ENCODE data around the gene KCNA5. TPM values are rescaled to one million over a fixed set of nuclear protein-coding genes. Genes with fewer than 3 reads are reported as not detected.

KCNA5 gene
- total and polyA plus RNA-seq, 2 experiments from 2014 or later = 0.31 to 0.44 TPM

DNA sequence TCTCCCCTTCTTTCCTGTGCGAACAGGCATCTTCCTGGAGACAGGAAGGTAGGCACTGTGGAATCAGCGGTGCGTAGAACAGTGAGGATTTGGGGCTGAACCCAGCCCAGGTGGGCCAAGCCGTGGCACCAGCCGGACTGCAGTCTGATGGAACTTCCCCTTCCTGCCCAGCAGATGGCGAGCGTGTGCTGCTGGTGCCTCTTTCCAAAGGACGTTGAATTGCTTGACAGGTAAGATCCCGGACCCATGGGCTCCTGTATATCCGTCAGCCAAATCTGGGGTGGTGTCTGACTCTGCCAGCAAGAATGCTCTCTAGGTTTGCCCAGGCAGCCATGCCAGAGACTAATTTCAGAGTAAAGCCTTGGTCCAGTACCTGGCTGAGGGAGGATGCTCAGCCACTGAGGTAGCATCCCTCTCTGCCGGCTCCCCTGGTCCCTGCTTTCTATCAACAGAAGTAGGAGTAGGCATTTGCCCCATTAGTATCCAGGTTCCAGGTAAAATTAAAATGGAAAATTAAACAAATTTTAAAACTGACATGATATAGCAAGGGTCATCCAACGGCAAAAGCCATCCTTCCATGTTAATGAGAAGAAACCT is 21.1 kb upstream of the KCNA5 start:
- Histone ChIP-seq H3K79me2 (replicated peaks; ENCODE audit: insufficient read depth) (no peaks in the 10 kb centered on the region), H3K4me3 (no peak overlapping the region), H3K9me2 (ENCODE audit: insufficient read depth) (no peaks in the 10 kb centered on the region), H3K4me2 (no peak overlapping the region), H3K4me1 (ENCODE audit: insufficient read depth) (peaks cover 12% of the 10 kb centered on the region; the same call in 1 of the 2 replicates), H4K20me1 (replicated peaks; ENCODE audit: insufficient read depth) (no peaks in the 10 kb centered on the region), H3K27me3 (ENCODE audit: insufficient read depth) (no peaks in the 10 kb centered on the region), H2AFZ (peak overlapping the region; percentile 70; the same call in 1 of the 2 replicates), H3K36me3 (ENCODE audit: insufficient read depth) (no peaks in the 10 kb centered on the region), H3K27ac (ENCODE audit: low read depth) (no peak overlapping the region), H3F3A (replicated peaks; ENCODE audit: low read depth) (no peaks in the 10 kb centered on the region)
- peaks cover 17% of the 10 kb centered on the region for H3K4me1 Mint-ChIP-seq
- H3K36me3 Mint-ChIP-seq (ENCODE audit: low read depth) = no peaks in the 10 kb centered on the region
- peaks cover 11% of the 10 kb centered on the region for H3K27me3 Mint-ChIP-seq (ENCODE audit: insufficient read depth, low read depth, poor library complexity)
- H3K9me3 Mint-ChIP-seq = no peaks in the 10 kb centered on the region
- ATAC-seq (peak; percentile 94), DNase-seq (ENCODE audit: low spot score) (peak; percentile 80)
- H3K4me3 Mint-ChIP-seq = no peak overlapping the region
- no peak overlapping the region for H3K27ac Mint-ChIP-seq
- TF ChIP-seq JUNB (IDR thresholded peaks at IDR 0.05; ENCODE audit: unreplicated experiment) (no peak), NANOG (IDR thresholded peaks at IDR 0.05; ENCODE audit: borderline replicate concordance) (no peak), EZH2 (IDR thresholded peaks at IDR 0.05; ENCODE audit: low read depth, unreplicated experiment) (no peak), POLR2AphosphoS5 (IDR thresholded peaks at IDR 0.05; ENCODE audit: low read depth) (no peak)
- TF ChIP-seq, protein P1, sequence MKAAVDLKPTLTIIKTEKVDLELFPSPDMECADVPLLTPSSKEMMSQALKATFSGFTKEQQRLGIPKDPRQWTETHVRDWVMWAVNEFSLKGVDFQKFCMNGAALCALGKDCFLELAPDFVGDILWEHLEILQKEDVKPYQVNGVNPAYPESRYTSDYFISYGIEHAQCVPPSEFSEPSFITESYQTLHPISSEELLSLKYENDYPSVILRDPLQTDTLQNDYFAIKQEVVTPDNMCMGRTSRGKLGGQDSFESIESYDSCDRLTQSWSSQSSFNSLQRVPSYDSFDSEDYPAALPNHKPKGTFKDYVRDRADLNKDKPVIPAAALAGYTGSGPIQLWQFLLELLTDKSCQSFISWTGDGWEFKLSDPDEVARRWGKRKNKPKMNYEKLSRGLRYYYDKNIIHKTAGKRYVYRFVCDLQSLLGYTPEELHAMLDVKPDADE (IDR thresholded peaks at IDR 0.05) = no peak
- TF ChIP-seq, protein P2, sequence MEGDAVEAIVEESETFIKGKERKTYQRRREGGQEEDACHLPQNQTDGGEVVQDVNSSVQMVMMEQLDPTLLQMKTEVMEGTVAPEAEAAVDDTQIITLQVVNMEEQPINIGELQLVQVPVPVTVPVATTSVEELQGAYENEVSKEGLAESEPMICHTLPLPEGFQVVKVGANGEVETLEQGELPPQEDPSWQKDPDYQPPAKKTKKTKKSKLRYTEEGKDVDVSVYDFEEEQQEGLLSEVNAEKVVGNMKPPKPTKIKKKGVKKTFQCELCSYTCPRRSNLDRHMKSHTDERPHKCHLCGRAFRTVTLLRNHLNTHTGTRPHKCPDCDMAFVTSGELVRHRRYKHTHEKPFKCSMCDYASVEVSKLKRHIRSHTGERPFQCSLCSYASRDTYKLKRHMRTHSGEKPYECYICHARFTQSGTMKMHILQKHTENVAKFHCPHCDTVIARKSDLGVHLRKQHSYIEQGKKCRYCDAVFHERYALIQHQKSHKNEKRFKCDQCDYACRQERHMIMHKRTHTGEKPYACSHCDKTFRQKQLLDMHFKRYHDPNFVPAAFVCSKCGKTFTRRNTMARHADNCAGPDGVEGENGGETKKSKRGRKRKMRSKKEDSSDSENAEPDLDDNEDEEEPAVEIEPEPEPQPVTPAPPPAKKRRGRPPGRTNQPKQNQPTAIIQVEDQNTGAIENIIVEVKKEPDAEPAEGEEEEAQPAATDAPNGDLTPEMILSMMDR (conservative IDR thresholded peaks at IDR 0.05; ENCODE audit: low read depth in 2 of 2) = peak; percentile 79 to 98

DNA sequence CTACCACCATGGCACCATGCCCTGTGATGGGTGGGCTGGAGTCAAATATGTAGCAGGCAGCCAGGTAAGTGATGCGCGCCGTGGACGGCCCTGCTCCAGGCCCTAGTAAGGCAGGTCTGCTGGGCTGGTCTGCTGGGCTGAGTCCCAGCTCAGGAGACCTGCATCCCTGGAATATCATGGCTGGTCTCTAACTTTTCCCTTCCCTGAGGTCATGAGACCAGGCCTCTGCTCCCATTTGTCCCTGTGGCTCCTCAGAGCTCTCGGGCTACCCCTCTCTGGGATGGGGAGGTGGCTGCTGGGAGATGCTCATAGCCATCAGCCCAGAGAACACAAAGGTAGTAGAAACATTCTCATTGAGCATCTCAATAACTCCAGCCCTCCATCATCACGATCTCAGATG is 19.8 kb upstream of the KCNA5 start:
- Histone ChIP-seq H3K4me3 (no peak overlapping the region), H3K27me3 (ENCODE audit: insufficient read depth) (no peaks in the 10 kb centered on the region), H4K20me1 (replicated peaks; ENCODE audit: insufficient read depth) (no peaks in the 10 kb centered on the region), H3K9me2 (ENCODE audit: insufficient read depth) (no peaks in the 10 kb centered on the region), H3K36me3 (ENCODE audit: insufficient read depth) (no peaks in the 10 kb centered on the region), H3K27ac (ENCODE audit: low read depth) (no peak overlapping the region), H3K4me1 (ENCODE audit: insufficient read depth) (peaks cover 20% of the 10 kb centered on the region; the same call in 1 of the 2 replicates), H3K4me2 (no peak overlapping the region), H3F3A (replicated peaks; ENCODE audit: low read depth) (no peaks in the 10 kb centered on the region), H2AFZ (no peak overlapping the region), H3K79me2 (replicated peaks; ENCODE audit: insufficient read depth) (no peaks in the 10 kb centered on the region)
- Mint-ChIP-seq H3K4me3 (no peak overlapping the region), H3K9me3 (no peaks in the 10 kb centered on the region), H3K27me3 (ENCODE audit: insufficient read depth, low read depth, poor library complexity) (peaks cover 11% of the 10 kb centered on the region), H3K36me3 (ENCODE audit: low read depth) (no peaks in the 10 kb centered on the region), H3K4me1 (peaks cover 19% of the 10 kb centered on the region), H3K27ac (no peak overlapping the region)
- TF ChIP-seq CREB1 (CRISPR knock-in tag; IDR thresholded peaks at IDR 0.05; ENCODE audit: low read depth) (no peak), STAT1 (IDR thresholded peaks at IDR 0.05; ENCODE audit: unreplicated experiment) (no peak), EZH2 (IDR thresholded peaks at IDR 0.05; ENCODE audit: low read depth, unreplicated experiment) (no peak), POLR2AphosphoS5 (IDR thresholded peaks at IDR 0.05; ENCODE audit: low read depth) (no peak)
- TF ChIP-seq, protein P3, sequence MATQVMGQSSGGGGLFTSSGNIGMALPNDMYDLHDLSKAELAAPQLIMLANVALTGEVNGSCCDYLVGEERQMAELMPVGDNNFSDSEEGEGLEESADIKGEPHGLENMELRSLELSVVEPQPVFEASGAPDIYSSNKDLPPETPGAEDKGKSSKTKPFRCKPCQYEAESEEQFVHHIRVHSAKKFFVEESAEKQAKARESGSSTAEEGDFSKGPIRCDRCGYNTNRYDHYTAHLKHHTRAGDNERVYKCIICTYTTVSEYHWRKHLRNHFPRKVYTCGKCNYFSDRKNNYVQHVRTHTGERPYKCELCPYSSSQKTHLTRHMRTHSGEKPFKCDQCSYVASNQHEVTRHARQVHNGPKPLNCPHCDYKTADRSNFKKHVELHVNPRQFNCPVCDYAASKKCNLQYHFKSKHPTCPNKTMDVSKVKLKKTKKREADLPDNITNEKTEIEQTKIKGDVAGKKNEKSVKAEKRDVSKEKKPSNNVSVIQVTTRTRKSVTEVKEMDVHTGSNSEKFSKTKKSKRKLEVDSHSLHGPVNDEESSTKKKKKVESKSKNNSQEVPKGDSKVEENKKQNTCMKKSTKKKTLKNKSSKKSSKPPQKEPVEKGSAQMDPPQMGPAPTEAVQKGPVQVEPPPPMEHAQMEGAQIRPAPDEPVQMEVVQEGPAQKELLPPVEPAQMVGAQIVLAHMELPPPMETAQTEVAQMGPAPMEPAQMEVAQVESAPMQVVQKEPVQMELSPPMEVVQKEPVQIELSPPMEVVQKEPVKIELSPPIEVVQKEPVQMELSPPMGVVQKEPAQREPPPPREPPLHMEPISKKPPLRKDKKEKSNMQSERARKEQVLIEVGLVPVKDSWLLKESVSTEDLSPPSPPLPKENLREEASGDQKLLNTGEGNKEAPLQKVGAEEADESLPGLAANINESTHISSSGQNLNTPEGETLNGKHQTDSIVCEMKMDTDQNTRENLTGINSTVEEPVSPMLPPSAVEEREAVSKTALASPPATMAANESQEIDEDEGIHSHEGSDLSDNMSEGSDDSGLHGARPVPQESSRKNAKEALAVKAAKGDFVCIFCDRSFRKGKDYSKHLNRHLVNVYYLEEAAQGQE (IDR thresholded peaks at IDR 0.05; ENCODE audit: unreplicated experiment) = no peak
- TF ChIP-seq, protein P2 (conservative IDR thresholded peaks at IDR 0.05; ENCODE audit: low read depth in 2 of 2) = no peak
- TF ChIP-seq, protein P1 (IDR thresholded peaks at IDR 0.05) = no peak
- DNase-seq (ENCODE audit: low spot score) (no peak), ATAC-seq (no peak)

Measured in GM23338 (cell line).